Right lobe of liver (tissue), 4 donors: ENCODE measurements around the gene SGO2.

Source experiments
- POLR2A ChIP-seq: fragments of 450-650 bp; IDR thresholded peaks from one replicate; pipeline ENCODE4 v1.6.1; 2017; ENCODE audit warnings: antibody characterized with exemption, mild to moderate bottlenecking
- TF ChIP-seq, protein P1 (sequence below), 4 donors: fragments of 200-600 bp in 3 of 4; fragments of 450-650 bp in 1 of 4; IDR thresholded peaks; one replicate each; pipeline versions ENCODE4 v1.5.1 to v1.8.0; 2016 to 2022; ENCODE audit warnings: antibody characterized with exemption in 4 of 4, mild to moderate bottlenecking in 2 of 4
- donor health status: DM: no; HTN: no; CAD: no.
- donor health status: DM: no; HTN: no; CAD: no.
- donor health status: DM: no; HTN: yes; CAD: no.

DNA sequence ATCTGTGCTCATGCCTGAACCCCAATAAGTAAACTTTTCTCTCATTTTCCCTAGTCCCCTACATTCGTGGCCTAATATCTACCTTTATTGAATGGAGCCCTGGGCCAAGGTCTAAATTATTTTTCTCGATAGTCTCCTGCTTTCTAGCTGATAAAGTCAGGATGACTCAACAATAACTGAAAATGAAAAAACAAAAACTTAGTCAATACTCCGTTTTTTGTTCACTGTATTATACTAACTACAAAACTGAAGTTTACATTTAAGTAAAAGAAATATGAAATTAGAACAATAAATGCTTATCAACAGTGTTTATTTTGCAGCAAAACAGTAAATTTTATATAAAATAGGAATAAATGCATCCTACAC is 92.0 kb downstream of the SGO2 start:
- TF ChIP-seq POLR2A, result no peak
- TF ChIP-seq, protein P1, sequence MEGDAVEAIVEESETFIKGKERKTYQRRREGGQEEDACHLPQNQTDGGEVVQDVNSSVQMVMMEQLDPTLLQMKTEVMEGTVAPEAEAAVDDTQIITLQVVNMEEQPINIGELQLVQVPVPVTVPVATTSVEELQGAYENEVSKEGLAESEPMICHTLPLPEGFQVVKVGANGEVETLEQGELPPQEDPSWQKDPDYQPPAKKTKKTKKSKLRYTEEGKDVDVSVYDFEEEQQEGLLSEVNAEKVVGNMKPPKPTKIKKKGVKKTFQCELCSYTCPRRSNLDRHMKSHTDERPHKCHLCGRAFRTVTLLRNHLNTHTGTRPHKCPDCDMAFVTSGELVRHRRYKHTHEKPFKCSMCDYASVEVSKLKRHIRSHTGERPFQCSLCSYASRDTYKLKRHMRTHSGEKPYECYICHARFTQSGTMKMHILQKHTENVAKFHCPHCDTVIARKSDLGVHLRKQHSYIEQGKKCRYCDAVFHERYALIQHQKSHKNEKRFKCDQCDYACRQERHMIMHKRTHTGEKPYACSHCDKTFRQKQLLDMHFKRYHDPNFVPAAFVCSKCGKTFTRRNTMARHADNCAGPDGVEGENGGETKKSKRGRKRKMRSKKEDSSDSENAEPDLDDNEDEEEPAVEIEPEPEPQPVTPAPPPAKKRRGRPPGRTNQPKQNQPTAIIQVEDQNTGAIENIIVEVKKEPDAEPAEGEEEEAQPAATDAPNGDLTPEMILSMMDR (IDR thresholded peaks at IDR 0.05), result no peak
